HL-60/S4 (cell line): Measurements from ENCODE around the gene EFCAB6.

Experiments
- in situ Hi-C: fragments of 300-500 bp; cut with MboI; formaldehyde crosslinking; loops from 2 replicates; pipeline ENCODE4 v1.14.3; 2022; ENCODE audit warnings: low sequenced_read_pairs

The EFCAB6 gene

DNA sequence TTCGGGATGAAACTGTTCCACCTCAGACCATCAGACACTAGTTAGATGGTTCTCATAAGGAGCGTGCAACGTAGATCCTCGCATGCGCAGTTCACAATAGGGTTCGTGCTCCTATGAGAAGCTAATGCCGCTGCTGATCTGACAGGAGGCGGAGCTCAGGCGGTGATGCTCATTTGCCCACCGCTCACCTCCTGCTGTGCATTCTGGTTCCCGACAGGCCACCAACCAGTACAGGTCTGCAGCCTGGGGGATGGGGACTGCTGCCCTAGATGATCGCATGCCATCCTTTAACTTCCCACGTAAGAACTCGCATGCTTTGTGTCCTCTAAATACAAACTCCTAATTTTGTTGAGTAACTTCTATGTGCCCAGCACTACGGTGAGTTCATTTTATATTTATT is 62.6 kb downstream of the EFCAB6 start:
- in situ Hi-C loops = no loop called here

GRCh38 chr22:43747877-43748276 is 64.2 kb downstream of the EFCAB6 start:
- in situ Hi-C loops = no loop called here

DNA sequence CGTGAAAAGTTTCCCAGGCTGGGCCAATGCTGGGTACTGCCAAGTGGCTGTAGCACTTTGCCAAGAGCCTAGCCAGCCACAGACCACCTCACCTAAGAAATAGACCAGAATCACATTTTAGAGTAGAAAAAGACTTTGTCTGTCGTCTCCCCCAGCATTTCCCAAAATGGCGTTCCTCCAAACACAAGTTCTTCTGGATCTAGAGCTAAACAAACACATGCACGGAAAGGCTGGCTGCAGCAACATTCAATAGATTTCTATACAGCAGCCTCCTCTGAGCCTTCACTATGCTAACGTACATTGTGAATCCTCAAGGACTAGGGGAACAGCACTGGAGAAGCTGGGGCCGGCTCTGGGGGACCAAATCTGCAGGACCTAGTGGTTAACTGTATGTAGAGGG is 65.0 kb downstream of the EFCAB6 start:
- in situ Hi-C loops = no loop called here

DNA sequence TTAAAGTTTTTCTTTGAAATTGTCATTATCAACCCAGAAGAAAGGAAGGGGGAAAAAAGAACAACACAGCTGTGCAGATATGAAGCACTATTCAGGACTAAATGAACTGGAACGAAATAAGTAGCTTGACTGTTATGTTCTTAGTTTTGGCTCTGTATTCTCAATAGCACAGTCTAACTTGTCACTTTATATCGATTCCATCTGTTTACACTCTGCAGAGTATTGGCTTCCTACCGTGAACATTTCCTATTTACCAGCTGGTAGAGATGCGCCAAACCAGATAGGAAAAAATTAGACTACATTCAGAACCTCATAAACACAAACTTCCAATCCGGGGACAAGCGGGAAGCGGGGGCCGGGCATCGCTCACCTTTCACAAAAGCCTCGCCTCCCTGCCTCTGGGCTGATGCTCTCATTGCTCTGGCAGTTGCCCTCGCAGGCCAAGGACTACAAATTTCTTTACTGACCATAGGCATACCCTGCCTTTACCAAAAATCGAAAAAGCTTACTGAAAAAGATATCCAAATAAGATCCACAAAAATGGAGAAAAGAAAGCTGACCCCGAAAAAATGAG is 66.2 kb downstream of the EFCAB6 start:
- in situ Hi-C loops = no loop called here

DNA sequence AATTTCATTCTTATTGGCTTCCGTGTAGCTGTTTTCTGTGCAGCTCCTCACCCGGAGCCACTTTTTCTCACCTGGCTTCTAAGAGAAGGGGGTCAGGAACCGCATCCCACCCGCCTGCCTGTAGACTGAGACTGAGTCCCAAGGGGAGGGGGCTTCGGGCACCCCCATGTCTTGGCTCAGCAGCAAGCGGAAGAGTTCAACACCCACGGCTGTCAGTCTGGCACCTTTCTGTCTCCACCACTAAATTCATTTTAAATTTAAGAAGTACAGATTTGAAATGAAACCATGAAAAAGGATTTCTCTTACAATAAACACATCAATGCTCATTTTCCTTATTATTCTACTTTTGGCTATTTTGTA is 66.7 kb downstream of the EFCAB6 start:
- in situ Hi-C loops = no loop called here

DNA sequence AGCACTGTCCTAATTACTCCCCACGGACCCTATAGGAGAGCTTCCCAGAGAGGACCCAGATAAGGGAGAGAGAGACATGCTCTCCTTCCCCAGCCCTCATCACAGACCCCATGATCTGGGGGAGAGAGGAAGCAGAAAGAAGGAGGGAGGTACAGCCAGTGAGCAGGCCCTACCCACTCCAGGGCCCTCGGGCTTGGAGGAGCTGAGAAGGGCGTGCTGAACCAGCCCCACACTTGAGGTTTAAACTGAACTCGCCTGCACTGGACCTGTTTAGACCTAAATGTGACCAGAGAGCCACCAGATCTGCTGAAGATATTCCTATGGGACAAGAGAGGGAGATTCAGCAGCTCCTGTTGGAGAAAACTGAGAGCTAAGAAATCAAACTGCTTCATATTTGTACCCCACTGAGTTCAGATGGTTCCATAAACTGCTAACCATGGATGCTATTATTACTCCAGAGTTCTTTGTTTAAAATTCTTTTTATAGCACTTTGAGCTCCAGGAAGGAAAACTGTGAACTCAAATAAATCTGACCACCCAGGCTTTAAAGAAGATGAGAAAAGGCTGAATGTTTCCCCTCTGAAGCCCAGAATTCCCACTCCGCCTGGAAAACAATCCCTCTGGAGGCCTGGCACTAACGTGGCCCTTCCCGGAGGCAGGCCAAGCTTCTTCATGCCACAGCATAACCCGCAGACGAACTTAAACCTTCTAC is 67.2 kb downstream of the EFCAB6 start:
- in situ Hi-C loops = no loop called here

- in situ Hi-C loops = no loop called here
Measured at GRCh38 chr22:43743929-43744643, 68.0 kb downstream of the EFCAB6 start.

DNA sequence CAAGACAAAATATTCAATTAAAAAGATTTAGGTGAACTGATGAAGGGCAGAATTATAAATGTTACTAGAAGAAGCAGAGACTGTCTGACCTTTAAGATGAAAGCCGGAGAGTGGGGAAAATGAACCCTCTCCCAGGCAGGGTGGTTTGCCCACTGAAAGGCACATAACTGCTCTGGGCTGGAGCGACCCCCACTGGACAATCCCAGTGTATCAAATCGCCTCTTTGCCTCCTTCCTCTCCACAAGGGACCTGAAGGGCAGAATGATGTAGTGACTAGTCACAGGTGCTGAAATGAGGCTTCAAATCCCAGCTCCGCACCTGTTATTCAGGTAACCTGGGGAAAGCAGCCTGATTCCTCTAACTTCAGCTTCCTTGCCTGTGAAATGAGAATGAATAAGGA is 69.0 kb downstream of the EFCAB6 start:
- in situ Hi-C loops = no loop called here

DNA sequence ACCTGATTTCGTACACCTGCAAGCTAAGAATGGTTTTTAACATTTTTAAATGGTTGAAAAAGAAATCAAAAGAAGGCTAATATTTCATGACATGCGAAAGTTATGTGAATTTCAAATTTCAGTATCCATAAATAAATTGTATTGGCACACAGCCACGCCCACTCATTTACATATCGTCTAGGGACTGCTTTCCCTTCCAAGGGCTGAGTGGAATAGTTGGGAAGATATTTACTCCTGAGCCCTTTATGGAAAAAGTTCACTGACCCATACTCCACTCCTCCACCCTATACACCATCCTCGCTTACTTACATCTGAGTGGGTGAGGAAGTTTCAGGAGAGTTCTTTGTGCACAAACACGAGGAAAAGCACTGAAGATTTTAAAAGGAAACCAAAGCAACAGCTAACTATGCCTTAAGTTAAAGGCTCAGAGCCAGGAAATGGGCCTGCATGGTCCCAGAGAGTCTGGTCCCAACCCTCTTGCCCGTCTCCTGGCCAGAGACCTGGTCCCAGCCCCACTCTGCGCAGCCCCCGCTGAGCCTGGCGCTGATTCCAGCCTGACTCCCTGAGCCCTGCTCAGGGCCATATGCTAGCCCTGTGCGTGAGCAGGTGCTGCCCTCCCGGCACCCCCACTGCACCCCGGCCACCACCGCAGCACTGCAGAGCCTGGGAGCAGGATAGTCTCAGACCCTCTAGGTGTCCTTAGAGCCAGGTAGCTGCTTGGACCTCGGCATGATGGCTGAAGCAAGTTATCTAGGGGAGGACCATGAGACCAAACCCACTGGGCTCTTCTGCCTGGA is 69.8 kb downstream of the EFCAB6 start:
- in situ Hi-C loops = no loop called here

GRCh38 chr22:43740587-43741270 is 71.4 kb downstream of the EFCAB6 start:
- in situ Hi-C loops = no loop called here

DNA sequence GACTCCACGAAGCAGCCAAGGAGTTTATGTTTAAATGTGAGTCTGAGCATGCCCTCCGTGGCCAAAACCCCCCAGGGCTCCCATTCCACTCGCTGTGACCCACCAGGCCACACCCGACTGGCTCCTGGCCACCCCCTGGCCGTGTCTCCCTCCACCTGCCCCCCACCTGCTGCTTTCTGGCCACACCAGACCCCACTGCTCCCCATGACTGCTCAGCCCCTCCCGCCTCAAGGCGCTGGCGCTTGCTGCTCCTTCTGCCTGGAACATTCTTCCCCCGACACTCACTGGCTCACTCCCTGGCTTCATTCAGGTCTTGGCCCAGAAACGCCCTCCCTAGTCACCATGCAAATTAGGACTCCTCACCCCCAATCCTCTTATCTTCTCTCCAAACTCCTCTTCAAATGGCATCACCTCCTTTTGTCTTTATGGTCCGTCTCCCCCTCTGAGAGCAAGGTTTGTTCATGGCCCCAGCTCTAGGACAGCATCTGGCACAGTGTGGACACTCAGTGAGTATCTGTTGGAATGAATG is 72.2 kb downstream of the EFCAB6 start:
- in situ Hi-C loops = no loop called here

GRCh38 chr22:43737150-43737828 is 74.8 kb downstream of the EFCAB6 start:
- in situ Hi-C loops = no loop called here

DNA sequence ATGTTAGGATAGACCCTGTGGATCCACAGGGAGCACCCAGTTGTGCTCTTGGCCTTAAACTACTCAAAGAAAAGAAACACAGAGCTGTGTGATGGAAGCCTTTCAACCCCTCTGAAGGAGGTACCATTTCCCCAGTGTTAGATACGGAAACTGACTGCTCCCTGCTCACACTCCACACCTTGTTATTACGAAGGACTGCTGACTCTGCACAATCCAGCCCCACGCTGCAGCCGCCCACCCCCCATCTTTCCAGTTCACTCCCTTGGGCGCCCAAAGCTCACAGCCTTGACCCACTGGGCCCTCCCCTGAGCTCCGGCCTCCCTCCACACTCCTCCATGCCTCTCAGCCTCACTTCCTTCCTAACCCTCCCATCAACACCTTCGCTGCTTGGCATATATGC is 75.5 kb downstream of the EFCAB6 start:
- in situ Hi-C loops = no loop called here

DNA sequence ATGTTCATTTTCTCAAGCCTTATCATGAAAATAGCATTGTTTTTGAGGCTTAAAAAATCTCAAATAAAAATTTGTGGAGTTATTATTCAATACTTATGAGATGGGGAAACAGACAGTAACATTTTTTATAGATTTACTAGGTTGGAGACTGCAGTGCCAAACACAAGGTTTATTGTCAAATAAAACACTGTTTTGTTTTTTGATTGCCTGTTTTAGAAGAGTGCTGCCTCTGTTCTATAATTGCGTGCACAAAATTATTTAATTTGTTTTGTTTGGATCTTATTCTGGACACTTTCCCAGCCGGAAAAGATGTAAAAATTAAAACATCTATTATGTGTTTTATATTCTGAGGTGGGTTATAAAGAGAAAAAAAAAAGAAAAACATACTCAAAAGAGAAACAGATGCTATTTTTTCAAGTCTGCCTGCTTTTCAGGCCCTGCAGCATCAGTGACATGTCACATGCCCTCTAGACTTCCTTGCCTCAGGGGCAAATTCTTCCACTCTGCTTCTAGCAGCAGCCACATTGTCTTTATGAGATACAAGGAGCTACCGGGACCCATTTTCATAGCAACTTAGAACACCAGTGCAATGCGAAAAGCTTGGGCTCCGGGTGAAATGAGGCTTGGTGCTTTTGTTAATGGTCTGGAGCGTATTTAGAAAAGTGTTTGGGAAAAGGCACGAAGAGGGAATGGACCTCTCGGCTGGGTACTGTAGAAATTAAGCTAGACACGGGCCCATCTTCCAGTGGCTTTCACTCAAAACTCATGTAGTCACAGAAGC is 77.5 kb downstream of the EFCAB6 start:
- in situ Hi-C loops = no loop called here

GRCh38 chr22:43733138-43733537 is 79.0 kb downstream of the EFCAB6 start:
- in situ Hi-C loops = no loop called here

GRCh38 chr22:43731988-43732387 is 80.1 kb downstream of the EFCAB6 start:
- in situ Hi-C loops = no loop called here

- in situ Hi-C loops = no loop called here
Measured at GRCh38 chr22:43726964-43727543, 85.1 kb downstream of the EFCAB6 start.

DNA sequence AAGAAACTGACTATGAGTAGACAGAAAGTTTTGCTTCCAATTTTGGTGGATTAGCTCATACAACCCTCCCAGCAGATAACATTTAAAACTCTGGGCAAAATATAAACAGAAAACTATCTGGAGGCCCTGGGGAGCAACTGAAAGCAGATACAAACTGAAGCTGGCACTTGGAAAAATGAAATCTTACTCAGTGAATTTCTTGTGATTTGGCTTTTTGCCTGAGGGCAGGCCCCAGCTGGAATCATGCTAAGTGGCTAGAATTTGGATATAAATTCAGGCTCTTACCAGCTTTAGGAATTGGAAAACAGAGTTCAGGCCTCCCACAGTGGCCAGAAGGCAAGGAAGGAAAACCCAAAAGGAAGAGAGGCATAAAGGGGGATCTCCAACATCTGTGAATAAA is 85.8 kb downstream of the EFCAB6 start:
- in situ Hi-C loops = no loop called here

DNA sequence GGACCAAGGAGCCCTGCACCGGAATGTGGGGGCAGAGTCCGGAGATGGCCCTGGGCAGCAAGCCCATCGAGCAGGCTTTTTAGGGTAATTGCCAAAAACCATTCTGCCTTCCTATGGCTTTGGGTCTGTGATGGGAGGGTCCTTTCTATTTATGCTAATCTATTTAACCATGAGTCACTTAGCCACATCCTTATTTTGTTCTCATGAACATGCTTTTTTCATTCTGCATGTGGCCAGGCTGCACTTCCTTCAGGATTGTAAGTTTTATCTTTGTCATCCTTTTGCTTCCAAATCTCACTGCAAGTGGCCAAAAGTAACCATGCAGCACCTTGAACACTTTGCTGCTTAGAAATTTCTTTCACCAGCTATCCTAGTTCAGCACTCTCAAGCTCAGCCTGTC is 88.3 kb downstream of the EFCAB6 start:
- in situ Hi-C loops = no loop called here
